HCT116 (cell line): ENCODE measurements around the gene TSC22D3. TPM values are rescaled to one million over a fixed set of nuclear protein-coding genes. Genes with fewer than 3 reads are reported as not detected.

Source experiments
- ATAC-seq: fragments of 200-7000 bp; cut with Tn5 transposase; 2 replicates; pipeline ENCODE4 v1.9.1; 2020; ENCODE audit warnings: mild to moderate bottlenecking, moderate library complexity
- BruUV-seq: library from RNA; stranded (reverse); fragments of 400-500 nt; replicated peaks from 2 replicates; lab custom pipeline; 2021; lab: Mats Ljungman, UMichigan
- CTCF ChIA-PET: fragments of 300-600 bp; sonication (Branson Sonifier 250); formaldehyde crosslinking; loops from one replicate; lab custom pipeline; 2021; ENCODE audit warnings: antibody characterized with exemption; lab: Charles Lee
- POLR2A ChIA-PET: fragments of 300-600, 350-600 bp; sonication (Branson Sonifier 250); formaldehyde crosslinking; loops from one replicate; lab custom pipeline; 2021; ENCODE audit warnings: antibody characterized with exemption; lab: Charles Lee
- RAD21 ChIA-PET, 2 experiments: fragments of 300-600 bp; sonication (Branson Sonifier 250); formaldehyde crosslinking; loops; one replicate each; lab custom pipeline; 2023; ENCODE audit warnings: low total read pairs in 2 of 2; ENCODE audit not compliant: uncharacterized antibody in 2 of 2, unreplicated experiment in 2 of 2, low non-redundant PET in 1 of 2; lab: Charles Lee
- DNase-seq: peaks from one replicate; pipeline ENCODE4 v3.0.0-alpha.2; 2010; ENCODE audit warnings: low read depth, low spot score
- H2AFZ ChIP-seq: fragments of 200-600 bp; shearing (Covaris generic), sonication (generic); 2 replicates; pipeline ENCODE4 v1.6.1; 2017; ENCODE audit warnings: low read depth, mixed run types, mixed read lengths, antibody characterized with exemption, low read length; ENCODE audit not compliant: poor library complexity, severe bottlenecking
- H3K27ac ChIP-seq: 2 replicates; pipeline ENCODE4 v1.5.1; 2012; ENCODE audit warnings: low read depth, low read length
- H3K27me3 ChIP-seq: fragments of 200-600 bp; sonication (generic); 2 replicates; pipeline ENCODE4 v1.6.1; 2016; ENCODE audit warnings: mixed run types, low read length, mixed read lengths; ENCODE audit not compliant: insufficient read depth
- H3K36me3 ChIP-seq, 2 experiments: fragments of 200-500 bp in 1 of 2; fragments of 200-600 bp in 1 of 2; sonication (Bioruptor generic) in 1 of 2; sonication (generic) in 1 of 2; 2 replicates each; pipeline versions ENCODE4 v1.5.1 to v1.6.1; 2014 to 2016; ENCODE audit warnings: low read length in 2 of 2, inconsistent platforms in 1 of 2, mixed read lengths in 1 of 2, mixed run types in 1 of 2; ENCODE audit not compliant: insufficient read depth in 2 of 2, control insufficient read depth in 1 of 2
- H3K4me1 ChIP-seq, 2 experiments: fragments of 200-600 bp in 1 of 2; sonication (generic) in 1 of 2; 2 replicates each; pipeline versions ENCODE4 v1.5.1 to v1.6.1; 2012 to 2017; ENCODE audit warnings: low read length in 2 of 2, inconsistent platforms in 1 of 2, mild to moderate bottlenecking in 1 of 2, mixed read lengths in 1 of 2, mixed run types in 1 of 2, moderate library complexity in 1 of 2; ENCODE audit not compliant: insufficient read depth in 2 of 2, control insufficient read depth in 1 of 2
- H3K4me2 ChIP-seq: fragments of 200-600 bp; sonication (generic); 2 replicates; pipeline ENCODE4 v1.6.1; 2017; ENCODE audit warnings: mixed run types, low read length, mixed read lengths
- H3K4me3 ChIP-seq, 2 experiments: fragments of 200-600 bp in 1 of 2; sonication (generic) in 1 of 2; replicated peaks in 1 of 2; 2 replicates each; pipeline ENCODE4 v1.5.1; 2011 to 2016; ENCODE audit warnings: low read length in 2 of 2, control low read depth in 1 of 2, low read depth in 1 of 2, mild to moderate bottlenecking in 1 of 2, mixed read lengths in 1 of 2, mixed run types in 1 of 2
- H3K79me2 ChIP-seq: fragments of 200-600 bp; sonication (generic); 2 replicates; pipeline ENCODE4 v1.6.1; 2017; ENCODE audit warnings: mild to moderate bottlenecking, mixed run types, low read length, moderate library complexity, mixed read lengths; ENCODE audit not compliant: insufficient read depth
- H3K9ac ChIP-seq: fragments of 200-600 bp; sonication (generic); 2 replicates; pipeline ENCODE4 v1.6.1; 2016; ENCODE audit warnings: low read length, mixed read lengths
- H3K9me2 ChIP-seq: fragments of 200-600 bp; sonication (generic), shearing (Covaris generic); 2 replicates; pipeline ENCODE4 v1.6.1; 2017; ENCODE audit warnings: mixed run types, mild to moderate bottlenecking, moderate library complexity; ENCODE audit not compliant: insufficient read depth
- H3K9me3 ChIP-seq, 2 experiments: fragments of 200-500 bp in 1 of 2; fragments of 200-600 bp in 1 of 2; sonication (Bioruptor generic) in 1 of 2; sonication (generic) in 1 of 2; 2 replicates each; pipeline ENCODE4 v1.6.1; 2014 to 2017; ENCODE audit warnings: low read length in 2 of 2, mixed read lengths in 2 of 2, inconsistent platforms in 1 of 2, low read depth in 1 of 2, mild to moderate bottlenecking in 1 of 2, mixed run types in 1 of 2, moderate library complexity in 1 of 2; ENCODE audit not compliant: control insufficient read depth in 1 of 2, insufficient read depth in 1 of 2
- H4K20me1 ChIP-seq: fragments of 200-600 bp; sonication (generic), shearing (Covaris generic); 2 replicates; pipeline ENCODE4 v1.6.1; 2017; ENCODE audit warnings: mixed run types, mild to moderate bottlenecking, moderate library complexity; ENCODE audit not compliant: insufficient read depth
- CBX3 ChIP-seq: IDR thresholded peaks from 2 replicates; pipeline ENCODE4 v1.6.1; 2012; ENCODE audit warnings: low read depth
- ELF1 ChIP-seq: IDR thresholded peaks from 2 replicates; pipeline ENCODE4 v1.6.1; 2012; ENCODE audit warnings: low read depth, borderline replicate concordance
- EZH2phosphoT487 ChIP-seq: fragments of 200-600 bp; IDR thresholded peaks from 2 replicates; pipeline ENCODE4 v1.6.1; 2018; ENCODE audit warnings: antibody characterized with exemption, borderline replicate concordance
- FOSL1 ChIP-seq: IDR thresholded peaks from 2 replicates; pipeline ENCODE4 v1.6.1; 2012; ENCODE audit warnings: low read depth
- POLR2A ChIP-seq: IDR thresholded peaks from 2 replicates; pipeline ENCODE4 v1.7.0; 2011; ENCODE audit warnings: borderline replicate concordance; ENCODE audit not compliant: insufficient read depth, insufficient read length; ENCODE audit errors: extremely low read depth
- POLR2AphosphoS5 ChIP-seq: IDR thresholded peaks from 2 replicates; pipeline ENCODE4 v1.6.1; 2011; ENCODE audit warnings: mild to moderate bottlenecking, low read depth, low read length, moderate library complexity
- RAD21 ChIP-seq: IDR thresholded peaks from 2 replicates; pipeline ENCODE4 v1.6.1; 2012; ENCODE audit warnings: low read depth, mild to moderate bottlenecking
- SIN3A ChIP-seq: IDR thresholded peaks from 2 replicates; pipeline ENCODE4 v1.6.1; 2012; ENCODE audit warnings: low read depth
- TCF7L2 ChIP-seq: IDR thresholded peaks from 2 replicates; pipeline ENCODE4 v1.7.0; 2011; ENCODE audit warnings: borderline replicate concordance, inconsistent platforms; ENCODE audit not compliant: insufficient read depth, insufficient read length; ENCODE audit errors: extremely low read depth
- YY1 ChIP-seq: IDR thresholded peaks from 2 replicates; pipeline ENCODE4 v1.6.1; 2011; ENCODE audit warnings: low read length, low read depth, moderate library complexity, mild to moderate bottlenecking; ENCODE audit not compliant: insufficient replicate concordance; ENCODE audit errors: extremely low read depth
- ZFX ChIP-seq: fragments of 450-650 bp; IDR thresholded peaks from 2 replicates; pipeline ENCODE4 v1.6.1; 2017
- intact Hi-C: fragments of 100-400 bp; cut with micrococcal nuclease; formaldehyde crosslinking; loops from 2 replicates; pipeline ENCODE4 v1.10.0; 2022
- total RNA-seq: library from RNA; stranded (reverse); gene quantifications from one replicate; pipeline ENCODE4 v1.2.1, GENCODE V29; 2021; ENCODE audit not compliant: unreplicated experiment
- TF ChIP-seq, protein P1 (sequence below): IDR thresholded peaks from 2 replicates; pipeline ENCODE4 v1.6.1; 2012
- TF ChIP-seq, protein P2 (sequence below), 3 experiments: fragments of 200-600 bp in 1 of 3; sonication (generic) in 1 of 3; IDR thresholded peaks in 2 of 3; conservative IDR thresholded peaks in 1 of 3; 2 replicates each; pipeline ENCODE4 v1.5.1; 2012 to 2017; ENCODE audit warnings: low read depth in 2 of 3, low read length in 2 of 3, antibody characterized with exemption in 1 of 3, borderline replicate concordance in 1 of 3, control low read depth in 1 of 3, mild to moderate bottlenecking in 1 of 3, mixed read lengths in 1 of 3, mixed run types in 1 of 3, moderate library complexity in 1 of 3; ENCODE audit not compliant: insufficient read depth in 1 of 3
- TF ChIP-seq, protein P3 (sequence below): IDR thresholded peaks from 2 replicates; pipeline ENCODE4 v1.6.1; 2011; ENCODE audit warnings: mild to moderate bottlenecking, low read length, moderate library complexity; ENCODE audit not compliant: insufficient replicate concordance; ENCODE audit errors: extremely low read depth

Gene TSC22D3
- total RNA-seq, 1 experiment from 2014 or later, result 24.6 TPM

DNA sequence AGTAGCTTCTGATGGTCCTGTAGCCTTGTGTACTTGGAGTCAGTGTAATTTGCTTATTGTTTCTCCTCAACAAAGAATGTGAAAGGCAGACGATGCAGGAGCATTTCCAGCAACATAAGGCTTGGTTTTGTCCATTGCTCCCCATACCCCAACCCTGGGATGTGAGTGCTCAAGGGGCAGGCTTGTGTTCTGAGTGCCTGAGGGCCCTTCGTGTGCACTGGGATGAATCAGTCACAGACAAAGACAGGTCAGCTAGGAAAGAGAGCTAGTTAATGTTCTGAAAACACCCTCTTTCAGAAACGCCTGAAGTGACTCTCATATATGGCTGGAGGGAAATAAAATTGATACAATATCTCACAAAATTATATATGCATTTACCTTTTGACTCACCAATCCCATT is 88.1 kb downstream of the TSC22D3 start:
- ChIA-PET RAD21 (no interaction called here), POLR2A (no interaction called here), CTCF (no interaction called here)
- H3K4me1 ChIP-seq, result peaks cover 5 to 11% of the 10 kb centered on the region in 2 experiments; a peak in 2 of 4 replicates
- no peaks in the 10 kb centered on the region for H3K36me3 ChIP-seq
- no peak overlapping the region for H3K4me2 ChIP-seq
- intact Hi-C loops, result no loop called here
- no peak for ATAC-seq
- no peak for TF ChIP-seq FOSL1
- TF ChIP-seq, protein P1, sequence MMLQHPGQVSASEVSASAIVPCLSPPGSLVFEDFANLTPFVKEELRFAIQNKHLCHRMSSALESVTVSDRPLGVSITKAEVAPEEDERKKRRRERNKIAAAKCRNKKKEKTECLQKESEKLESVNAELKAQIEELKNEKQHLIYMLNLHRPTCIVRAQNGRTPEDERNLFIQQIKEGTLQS, result no peak
- TF ChIP-seq, protein P2, sequence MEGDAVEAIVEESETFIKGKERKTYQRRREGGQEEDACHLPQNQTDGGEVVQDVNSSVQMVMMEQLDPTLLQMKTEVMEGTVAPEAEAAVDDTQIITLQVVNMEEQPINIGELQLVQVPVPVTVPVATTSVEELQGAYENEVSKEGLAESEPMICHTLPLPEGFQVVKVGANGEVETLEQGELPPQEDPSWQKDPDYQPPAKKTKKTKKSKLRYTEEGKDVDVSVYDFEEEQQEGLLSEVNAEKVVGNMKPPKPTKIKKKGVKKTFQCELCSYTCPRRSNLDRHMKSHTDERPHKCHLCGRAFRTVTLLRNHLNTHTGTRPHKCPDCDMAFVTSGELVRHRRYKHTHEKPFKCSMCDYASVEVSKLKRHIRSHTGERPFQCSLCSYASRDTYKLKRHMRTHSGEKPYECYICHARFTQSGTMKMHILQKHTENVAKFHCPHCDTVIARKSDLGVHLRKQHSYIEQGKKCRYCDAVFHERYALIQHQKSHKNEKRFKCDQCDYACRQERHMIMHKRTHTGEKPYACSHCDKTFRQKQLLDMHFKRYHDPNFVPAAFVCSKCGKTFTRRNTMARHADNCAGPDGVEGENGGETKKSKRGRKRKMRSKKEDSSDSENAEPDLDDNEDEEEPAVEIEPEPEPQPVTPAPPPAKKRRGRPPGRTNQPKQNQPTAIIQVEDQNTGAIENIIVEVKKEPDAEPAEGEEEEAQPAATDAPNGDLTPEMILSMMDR (IDR thresholded peaks at IDR 0.05 in 2 of 3, conservative IDR thresholded peaks at IDR 0.05 in 1 of 3; ENCODE audit: borderline replicate concordance in 1 of 3, insufficient read depth in 1 of 3, low read depth in 2 of 3, low read length in 2 of 3), result no peak
- TF ChIP-seq, protein P3, sequence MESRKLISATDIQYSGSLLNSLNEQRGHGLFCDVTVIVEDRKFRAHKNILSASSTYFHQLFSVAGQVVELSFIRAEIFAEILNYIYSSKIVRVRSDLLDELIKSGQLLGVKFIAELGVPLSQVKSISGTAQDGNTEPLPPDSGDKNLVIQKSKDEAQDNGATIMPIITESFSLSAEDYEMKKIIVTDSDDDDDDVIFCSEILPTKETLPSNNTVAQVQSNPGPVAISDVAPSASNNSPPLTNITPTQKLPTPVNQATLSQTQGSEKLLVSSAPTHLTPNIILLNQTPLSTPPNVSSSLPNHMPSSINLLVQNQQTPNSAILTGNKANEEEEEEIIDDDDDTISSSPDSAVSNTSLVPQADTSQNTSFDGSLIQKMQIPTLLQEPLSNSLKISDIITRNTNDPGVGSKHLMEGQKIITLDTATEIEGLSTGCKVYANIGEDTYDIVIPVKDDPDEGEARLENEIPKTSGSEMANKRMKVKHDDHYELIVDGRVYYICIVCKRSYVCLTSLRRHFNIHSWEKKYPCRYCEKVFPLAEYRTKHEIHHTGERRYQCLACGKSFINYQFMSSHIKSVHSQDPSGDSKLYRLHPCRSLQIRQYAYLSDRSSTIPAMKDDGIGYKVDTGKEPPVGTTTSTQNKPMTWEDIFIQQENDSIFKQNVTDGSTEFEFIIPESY, result no peak
- TF ChIP-seq POLR2A, result no peak
- no peak for TF ChIP-seq RAD21
- no peak for TF ChIP-seq ZFX
- TF ChIP-seq TCF7L2, result no peak
- TF ChIP-seq ELF1, result no peak
- TF ChIP-seq YY1, result no peak
- TF ChIP-seq SIN3A, result no peak
- no peak for TF ChIP-seq CBX3
- TF ChIP-seq EZH2phosphoT487, result no peak
- TF ChIP-seq POLR2AphosphoS5, result no peak
- H4K20me1 ChIP-seq, result no peaks in the 10 kb centered on the region
- no peaks in the 10 kb centered on the region for H3K9me3 ChIP-seq
- H2AFZ ChIP-seq, result no peak overlapping the region
- BruUV-seq, result no TSS peak
- H3K27me3 ChIP-seq, result no peaks in the 10 kb centered on the region
- H3K27ac ChIP-seq, result no peak overlapping the region
- H3K9me2 ChIP-seq, result no peaks in the 10 kb centered on the region
- H3K9ac ChIP-seq, result no peak overlapping the region
- DNase-seq, result no peak
- no peaks in the 10 kb centered on the region for H3K79me2 ChIP-seq
- no peak overlapping the region for H3K4me3 ChIP-seq
